ENCODE measurements around the gene TNFRSF19.

The TNFRSF19 gene

GRCh38 chr13:23715092-23715761 is 145.0 kb downstream of the TNFRSF19 start:
- DNase-seq (ENCODE audit: low read depth, low spot score), result no peak
- Histone ChIP-seq H3K9ac (ENCODE audit: insufficient read length) (no peak overlapping the region), H3K36me3 (ENCODE audit: insufficient read depth, low read length) (no peaks in the 10 kb centered on the region), H3K27ac (no peak overlapping the region), H3K4me3 (no peak overlapping the region), H3K9me3 (ENCODE audit: low read depth, low read length) (no peaks in the 10 kb centered on the region)
- TF ChIP-seq FOXP2 (optimal IDR thresholded peaks at IDR 0.05; ENCODE audit: control extremely low read depth, extremely low read length, insufficient read depth) (no peak), EZH2 (IDR thresholded peaks at IDR 0.05) (no peak), POLR2AphosphoS5 (IDR thresholded peaks at IDR 0.05; ENCODE audit: borderline replicate concordance, low read depth, low read length) (no peak)

- Histone ChIP-seq H3K9me3 (ENCODE audit: low read depth, low read length) (no peaks in the 10 kb centered on the region), H3K4me3 (no peak overlapping the region), H3K36me3 (ENCODE audit: insufficient read depth, low read length) (no peaks in the 10 kb centered on the region), H3K9ac (ENCODE audit: insufficient read length) (no peak overlapping the region), H3K27ac (no peak overlapping the region)
- TF ChIP-seq POLR2AphosphoS5 (IDR thresholded peaks at IDR 0.05; ENCODE audit: borderline replicate concordance, low read depth, low read length) (no peak), FOXP2 (optimal IDR thresholded peaks at IDR 0.05; ENCODE audit: control extremely low read depth, extremely low read length, insufficient read depth) (no peak), EZH2 (IDR thresholded peaks at IDR 0.05) (no peak)
- no peak for DNase-seq (ENCODE audit: low read depth, low spot score)
Measured at GRCh38 chr13:23715762-23716235, 145.6 kb downstream of the TNFRSF19 start.

GRCh38 chr13:23716401-23716800 is 146.2 kb downstream of the TNFRSF19 start:
- no peak overlapping the region for H3K9ac ChIP-seq (ENCODE audit: insufficient read length)
- TF ChIP-seq EZH2 (IDR thresholded peaks at IDR 0.05) (no peak), FOXP2 (optimal IDR thresholded peaks at IDR 0.05; ENCODE audit: control extremely low read depth, extremely low read length, insufficient read depth) (no peak), POLR2AphosphoS5 (IDR thresholded peaks at IDR 0.05; ENCODE audit: borderline replicate concordance, low read depth, low read length) (no peak)
- no peaks in the 10 kb centered on the region for H3K36me3 ChIP-seq (ENCODE audit: insufficient read depth, low read length)
- no peak overlapping the region for H3K4me3 ChIP-seq
- DNase-seq (ENCODE audit: low read depth, low spot score), result no peak
- no peak overlapping the region for H3K27ac ChIP-seq
- no peaks in the 10 kb centered on the region for H3K9me3 ChIP-seq (ENCODE audit: low read depth, low read length)

- Histone ChIP-seq H3K27ac (no peak overlapping the region), H3K9me3 (ENCODE audit: low read depth, low read length) (no peaks in the 10 kb centered on the region), H3K36me3 (ENCODE audit: insufficient read depth, low read length) (no peaks in the 10 kb centered on the region), H3K4me3 (no peak overlapping the region), H3K9ac (ENCODE audit: insufficient read length) (no peak overlapping the region)
- TF ChIP-seq POLR2AphosphoS5 (IDR thresholded peaks at IDR 0.05; ENCODE audit: borderline replicate concordance, low read depth, low read length) (no peak), EZH2 (IDR thresholded peaks at IDR 0.05) (no peak), FOXP2 (optimal IDR thresholded peaks at IDR 0.05; ENCODE audit: control extremely low read depth, extremely low read length, insufficient read depth) (no peak)
- DNase-seq (ENCODE audit: low read depth, low spot score), result no peak
Measured at GRCh38 chr13:23718996-23719395, 148.8 kb downstream of the TNFRSF19 start.

- TF ChIP-seq EZH2 (IDR thresholded peaks at IDR 0.05) (no peak), POLR2AphosphoS5 (IDR thresholded peaks at IDR 0.05; ENCODE audit: borderline replicate concordance, low read depth, low read length) (no peak), FOXP2 (optimal IDR thresholded peaks at IDR 0.05; ENCODE audit: control extremely low read depth, extremely low read length, insufficient read depth) (no peak)
- DNase-seq (ENCODE audit: low read depth, low spot score), result no peak
Measured at GRCh38 chr13:23722726-23723453, 152.7 kb downstream of the TNFRSF19 start.

GRCh38 chr13:23723471-23723870 is 153.3 kb downstream of the TNFRSF19 start:
- peak overlapping the region; percentile 39 for H3K9ac ChIP-seq (ENCODE audit: insufficient read length)
- H3K27ac ChIP-seq, result peak overlapping the region; percentile 69; the same call in 1 of the 2 replicates
- no peak for TF ChIP-seq POLR2AphosphoS5 (IDR thresholded peaks at IDR 0.05; ENCODE audit: borderline replicate concordance, low read depth, low read length)
- no peak for TF ChIP-seq EZH2 (IDR thresholded peaks at IDR 0.05)
- no peak for TF ChIP-seq FOXP2 (optimal IDR thresholded peaks at IDR 0.05; ENCODE audit: control extremely low read depth, extremely low read length, insufficient read depth)
- H3K4me3 ChIP-seq, result no peak overlapping the region
- H3K9me3 ChIP-seq (ENCODE audit: low read depth, low read length), result no peaks in the 10 kb centered on the region
- H3K36me3 ChIP-seq (ENCODE audit: insufficient read depth, low read length), result no peaks in the 10 kb centered on the region
- DNase-seq (ENCODE audit: low read depth, low spot score), result peak; percentile 14

More at GRCh38 chr13:23722726-23723453, 152.7 kb downstream of the TNFRSF19 start:
- no peaks in the 10 kb centered on the region for H3K36me3 ChIP-seq (ENCODE audit: insufficient read depth, low read length)
- peak overlapping the region; percentile 39 for H3K9ac ChIP-seq (ENCODE audit: insufficient read length)
- H3K27ac ChIP-seq, result peak overlapping the region; percentile 69; the same call in 1 of the 2 replicates
- H3K4me3 ChIP-seq, result no peak overlapping the region
- no peaks in the 10 kb centered on the region for H3K9me3 ChIP-seq (ENCODE audit: low read depth, low read length)

- Histone ChIP-seq H3K9ac (ENCODE audit: insufficient read length) (no peak overlapping the region), H3K4me3 (no peak overlapping the region), H3K36me3 (ENCODE audit: insufficient read depth, low read length) (no peaks in the 10 kb centered on the region), H3K27ac (no peak overlapping the region), H3K9me3 (ENCODE audit: low read depth, low read length) (no peaks in the 10 kb centered on the region)
- DNase-seq (ENCODE audit: low read depth, low spot score), result no peak
- TF ChIP-seq FOXP2 (optimal IDR thresholded peaks at IDR 0.05; ENCODE audit: control extremely low read depth, extremely low read length, insufficient read depth) (no peak), POLR2AphosphoS5 (IDR thresholded peaks at IDR 0.05; ENCODE audit: borderline replicate concordance, low read depth, low read length) (no peak)
Measured at GRCh38 chr13:23724196-23724970, 154.2 kb downstream of the TNFRSF19 start.
